ENCODE data around the gene SEPTIN10. TPM values are rescaled to one million over a fixed set of nuclear protein-coding genes. Genes with fewer than 3 reads are reported as not detected.

SEPTIN10 gene
- total RNA-seq, 1 donor from 2014 or later = 75.2 TPM

- TF ChIP-seq CTCF (IDR thresholded peaks at IDR 0.05; ENCODE audit: partially characterized antibody, unreplicated experiment) = no peak
- DNase-seq = no peak
- no peak overlapping the region for H3K27ac Mint-ChIP-seq (ENCODE audit: unreplicated experiment)
- peaks cover 6% of the 10 kb centered on the region for H3K4me1 Mint-ChIP-seq (ENCODE audit: low read depth, unreplicated experiment)
- peaks cover 5% of the 10 kb centered on the region for H3K27me3 Mint-ChIP-seq (ENCODE audit: unreplicated experiment)
- H3K4me3 Mint-ChIP-seq (ENCODE audit: unreplicated experiment) = no peak overlapping the region
- peaks cover 6% of the 10 kb centered on the region for H3K36me3 Mint-ChIP-seq (ENCODE audit: unreplicated experiment)
- H3K9me3 Mint-ChIP-seq (ENCODE audit: unreplicated experiment) = peaks cover 3% of the 10 kb centered on the region
Measured at GRCh38 chr2:109501461-109501860, 112.3 kb downstream of the SEPTIN10 start.

- Mint-ChIP-seq H3K4me3 (ENCODE audit: unreplicated experiment) (no peak overlapping the region), H3K36me3 (ENCODE audit: unreplicated experiment) (peaks cover 5% of the 10 kb centered on the region), H3K27ac (ENCODE audit: unreplicated experiment) (no peak overlapping the region), H3K9me3 (ENCODE audit: unreplicated experiment) (peaks cover 3% of the 10 kb centered on the region), H3K27me3 (ENCODE audit: unreplicated experiment) (peaks cover 5% of the 10 kb centered on the region), H3K4me1 (ENCODE audit: low read depth, unreplicated experiment) (peaks cover 6% of the 10 kb centered on the region)
- DNase-seq = no peak
- no peak for TF ChIP-seq CTCF (IDR thresholded peaks at IDR 0.05; ENCODE audit: partially characterized antibody, unreplicated experiment)
Measured at GRCh38 chr2:109500910-109501309, 112.9 kb downstream of the SEPTIN10 start.

- Mint-ChIP-seq H3K4me3 (ENCODE audit: unreplicated experiment) (no peak overlapping the region), H3K27me3 (ENCODE audit: unreplicated experiment) (peaks cover 5% of the 10 kb centered on the region), H3K36me3 (ENCODE audit: unreplicated experiment) (no peaks in the 10 kb centered on the region), H3K9me3 (ENCODE audit: unreplicated experiment) (peaks cover 1% of the 10 kb centered on the region), H3K4me1 (ENCODE audit: low read depth, unreplicated experiment) (peaks cover 6% of the 10 kb centered on the region), H3K27ac (ENCODE audit: unreplicated experiment) (peak overlapping the region; percentile 13)
- DNase-seq = no peak
- no peak for TF ChIP-seq CTCF (IDR thresholded peaks at IDR 0.05; ENCODE audit: partially characterized antibody, unreplicated experiment)
Measured at GRCh38 chr2:109499566-109499965, 114.2 kb downstream of the SEPTIN10 start.

- no peak for DNase-seq
- H3K36me3 Mint-ChIP-seq (ENCODE audit: unreplicated experiment) = no peaks in the 10 kb centered on the region
- peaks cover 5% of the 10 kb centered on the region for H3K27me3 Mint-ChIP-seq (ENCODE audit: unreplicated experiment)
- H3K4me3 Mint-ChIP-seq (ENCODE audit: unreplicated experiment) = no peak overlapping the region
- H3K4me1 Mint-ChIP-seq (ENCODE audit: low read depth, unreplicated experiment) = peaks cover 6% of the 10 kb centered on the region
- peaks cover 1% of the 10 kb centered on the region for H3K9me3 Mint-ChIP-seq (ENCODE audit: unreplicated experiment)
- no peak overlapping the region for H3K27ac Mint-ChIP-seq (ENCODE audit: unreplicated experiment)
- no peak for TF ChIP-seq CTCF (IDR thresholded peaks at IDR 0.05; ENCODE audit: partially characterized antibody, unreplicated experiment)
Measured at GRCh38 chr2:109498906-109499305, 114.9 kb downstream of the SEPTIN10 start.

GRCh38 chr2:109497911-109498870 lies 115.6 kb downstream of the SEPTIN10 start:
- DNase-seq = no peak
- Mint-ChIP-seq H3K36me3 (ENCODE audit: unreplicated experiment) (no peaks in the 10 kb centered on the region), H3K9me3 (ENCODE audit: unreplicated experiment) (peaks cover 1% of the 10 kb centered on the region), H3K4me1 (ENCODE audit: low read depth, unreplicated experiment) (peaks cover 6% of the 10 kb centered on the region), H3K27ac (ENCODE audit: unreplicated experiment) (no peak overlapping the region), H3K27me3 (ENCODE audit: unreplicated experiment) (peaks cover 5% of the 10 kb centered on the region), H3K4me3 (ENCODE audit: unreplicated experiment) (no peak overlapping the region)
- TF ChIP-seq CTCF (IDR thresholded peaks at IDR 0.05; ENCODE audit: partially characterized antibody, unreplicated experiment) = no peak

Data from glutamatergic neuron (in vitro differentiated cells).